Hematopoietic multipotent progenitor cell treated with erythropoietin and hydrocortisone succinate and interleukin-3 and kit ligand, for 4 days (in vitro differentiated cells): ENCODE data around the gene FAM83C.

Source experiments
- DNase-seq: peaks from one replicate; pipeline ENCODE4 v3.0.0-alpha.2; 2015

The FAM83C gene

DNA sequence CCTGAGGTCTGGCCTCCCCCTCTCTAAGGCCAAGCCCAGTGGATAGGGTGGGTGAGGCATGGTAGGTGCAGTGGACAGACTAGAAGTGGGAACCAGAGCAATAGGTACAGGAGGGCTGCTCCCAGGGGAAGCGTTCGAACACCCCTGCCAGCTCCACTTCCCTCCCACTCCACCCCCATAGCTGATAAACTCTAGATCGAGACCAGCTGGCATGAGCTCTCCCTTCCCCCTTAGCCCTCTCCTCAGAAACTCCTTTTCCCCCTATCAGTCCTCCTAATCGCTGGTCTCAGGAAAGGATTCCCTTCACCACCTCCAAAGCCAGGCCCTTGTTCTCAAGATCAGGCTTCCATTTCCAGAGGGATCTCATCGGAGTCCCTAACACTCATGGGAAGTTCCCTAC, 6.0 kb upstream of the FAM83C start:
- no peak for DNase-seq

GRCh38 chr20:35297740-35298139, 5.5 kb upstream of the FAM83C start:
- no peak for DNase-seq

GRCh38 chr20:35297155-35297554, 4.9 kb upstream of the FAM83C start:
- peak; percentile 56 for DNase-seq

DNA sequence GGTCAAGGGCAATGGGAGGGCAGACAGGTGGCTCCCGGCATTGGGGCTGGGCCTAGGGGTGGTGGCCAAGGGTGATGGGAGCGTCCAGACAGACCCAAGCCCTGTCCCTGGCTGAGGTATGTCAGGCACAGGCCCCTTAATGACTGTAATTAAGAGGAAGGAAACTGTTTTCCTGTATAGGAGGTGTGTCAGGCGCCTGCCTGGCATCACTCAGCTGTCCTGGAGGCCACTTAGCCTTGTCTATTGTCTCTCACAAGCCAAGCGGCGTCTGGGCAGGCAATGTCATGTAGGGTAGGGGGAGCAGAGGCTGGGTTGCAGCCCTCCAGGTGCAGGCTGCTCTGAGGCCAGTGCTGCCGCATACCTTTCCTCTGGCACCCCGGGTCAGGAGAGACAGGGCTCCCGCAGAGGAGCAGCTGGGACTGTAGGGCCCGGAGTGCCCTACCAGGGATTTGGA, 3.9 kb upstream of the FAM83C start:
- no peak for DNase-seq

GRCh38 chr20:35295674-35296073, 3.4 kb upstream of the FAM83C start:
- no peak for DNase-seq

GRCh38 chr20:35295058-35295457, 2.8 kb upstream of the FAM83C start:
- DNase-seq: no peak

DNA sequence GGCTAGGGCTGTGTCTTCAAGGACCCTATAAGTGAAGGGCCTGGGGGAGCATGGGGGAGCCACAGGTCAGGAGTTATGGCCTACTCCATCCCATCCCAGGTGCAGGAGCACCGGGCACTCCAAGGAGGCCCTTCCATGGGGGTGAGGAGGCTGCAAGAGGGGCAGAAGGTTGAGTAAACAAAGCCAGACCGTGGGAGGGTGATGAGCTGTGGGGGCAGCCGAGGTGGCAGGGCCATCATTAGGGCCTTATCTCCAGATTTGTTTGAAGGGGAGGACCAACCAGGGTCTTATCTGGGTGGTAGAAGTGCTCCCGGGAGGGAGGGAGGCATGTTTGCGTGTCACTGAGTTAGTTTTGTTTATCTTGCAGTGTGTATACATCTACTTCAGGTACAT, 2.1 kb upstream of the FAM83C start:
- no peak for DNase-seq

GRCh38 chr20:35293303-35294292, 1.4 kb upstream of the FAM83C start:
- no peak for DNase-seq

DNA sequence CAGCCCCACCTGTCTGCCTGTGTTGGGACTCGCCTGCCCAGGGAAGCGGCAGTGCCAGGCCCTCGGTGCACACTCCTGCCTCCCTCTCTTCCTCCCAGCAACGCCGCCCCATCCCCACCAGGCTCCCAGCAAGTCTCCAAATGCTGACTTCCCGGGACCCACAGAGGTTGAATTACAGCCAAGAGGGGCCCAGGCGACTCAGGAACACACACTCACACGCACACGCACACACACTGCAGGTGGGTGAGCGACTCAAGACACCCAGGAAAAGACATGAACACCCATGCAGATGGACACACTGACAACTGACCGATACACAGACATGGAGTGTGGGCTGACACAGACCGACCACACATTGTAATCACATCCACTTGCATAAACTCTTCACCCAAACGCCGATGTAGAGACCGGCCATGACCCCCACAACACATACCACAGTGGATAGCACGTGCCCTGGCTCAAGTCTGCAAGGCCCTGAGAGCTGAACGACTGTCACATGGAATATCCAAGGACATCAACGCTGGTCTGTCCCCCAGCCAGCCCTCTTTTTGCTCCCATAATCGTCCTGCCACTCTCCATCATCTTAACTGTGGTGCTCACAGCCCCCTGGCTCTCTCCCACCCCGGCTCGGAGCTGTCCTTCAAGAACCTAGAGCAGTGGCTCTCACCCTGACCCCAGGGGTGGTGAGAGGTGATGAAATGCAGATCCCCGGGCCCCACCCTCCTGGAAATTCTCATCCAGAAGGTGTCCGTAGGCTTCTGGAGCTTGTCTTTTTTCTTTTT, 470 bp upstream of the FAM83C start:
- no peak for DNase-seq

- no peak for DNase-seq
Measured at GRCh38 chr20:35290887-35291417, 1.3 kb downstream of the FAM83C start.

GRCh38 chr20:35290186-35290886, 1.9 kb downstream of the FAM83C start:
- no peak for DNase-seq

DNA sequence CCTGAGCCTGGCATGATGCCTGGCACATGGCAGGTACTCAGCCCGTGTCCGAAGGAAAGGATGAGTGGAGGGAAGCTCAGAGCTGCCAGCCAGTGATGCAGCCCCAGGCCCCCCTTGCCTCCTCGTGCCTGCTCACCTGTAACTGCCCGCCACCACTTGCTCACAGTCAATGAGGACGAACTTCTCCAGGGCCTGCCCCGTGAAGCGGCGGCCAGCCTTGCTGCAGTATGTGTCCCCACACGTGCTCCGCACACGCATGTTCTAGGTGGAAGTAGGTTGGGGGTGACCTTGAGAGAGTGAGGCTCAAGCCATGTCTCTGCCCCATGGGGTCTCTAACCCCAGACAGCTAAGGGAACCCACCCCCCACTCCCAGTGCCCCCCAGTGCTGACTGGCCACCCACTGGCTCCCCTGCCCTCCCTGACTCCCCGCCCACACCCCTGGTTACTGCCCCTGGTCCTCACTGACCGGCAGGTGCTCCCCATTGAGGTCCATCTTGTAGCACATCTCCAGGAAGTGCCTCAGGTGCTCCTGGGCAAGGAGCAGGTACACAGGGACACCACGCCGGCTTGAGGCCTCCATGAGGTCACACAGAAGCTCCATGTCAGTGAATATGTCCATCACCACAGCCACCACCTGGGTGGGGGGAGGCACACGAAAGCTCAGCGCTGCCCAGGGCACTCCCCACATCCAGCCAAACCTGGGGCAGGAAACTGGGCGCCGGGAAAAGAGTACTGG, 3.7 kb downstream of the FAM83C start:
- DNase-seq: no peak

DNA sequence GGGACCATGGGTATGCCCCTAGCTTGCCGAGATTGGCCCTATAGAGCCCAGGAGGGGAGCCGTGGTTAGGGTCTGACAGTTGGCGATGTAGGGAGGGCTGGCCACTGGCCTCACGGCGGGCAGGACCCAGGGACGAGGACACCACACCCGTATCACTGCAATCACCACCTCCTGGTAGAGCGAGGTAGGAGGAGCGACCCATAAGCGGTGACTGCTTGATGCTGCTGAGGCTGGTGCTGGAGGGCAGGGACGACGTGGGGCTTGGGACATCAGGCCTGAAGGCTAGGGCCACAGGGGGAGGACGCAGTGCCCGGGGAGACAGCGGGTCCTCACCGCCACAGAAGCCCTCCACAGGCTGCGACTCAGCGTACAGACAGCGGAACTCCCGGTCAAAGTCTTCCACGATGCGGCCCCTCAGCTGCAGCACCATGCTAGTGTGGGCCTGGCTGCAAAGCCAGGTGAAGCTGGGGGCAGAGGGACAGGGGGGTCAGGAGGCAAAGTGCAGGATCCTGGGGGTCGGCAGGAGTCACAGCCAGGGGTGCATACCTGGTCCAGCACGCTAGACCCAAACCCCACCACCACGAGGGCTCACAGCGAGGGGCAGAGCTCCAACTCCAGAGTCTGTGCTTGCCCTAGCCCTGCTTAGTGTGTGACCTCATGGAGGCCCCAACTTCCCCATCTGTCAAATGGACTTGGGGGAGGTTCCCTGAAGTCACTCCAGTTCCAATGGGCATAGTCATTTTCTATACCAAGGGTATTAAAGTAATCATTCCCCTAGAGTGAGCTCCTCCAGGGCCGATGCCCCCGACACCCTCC, 4.5 kb downstream of the FAM83C start:
- no peak for DNase-seq

DNA sequence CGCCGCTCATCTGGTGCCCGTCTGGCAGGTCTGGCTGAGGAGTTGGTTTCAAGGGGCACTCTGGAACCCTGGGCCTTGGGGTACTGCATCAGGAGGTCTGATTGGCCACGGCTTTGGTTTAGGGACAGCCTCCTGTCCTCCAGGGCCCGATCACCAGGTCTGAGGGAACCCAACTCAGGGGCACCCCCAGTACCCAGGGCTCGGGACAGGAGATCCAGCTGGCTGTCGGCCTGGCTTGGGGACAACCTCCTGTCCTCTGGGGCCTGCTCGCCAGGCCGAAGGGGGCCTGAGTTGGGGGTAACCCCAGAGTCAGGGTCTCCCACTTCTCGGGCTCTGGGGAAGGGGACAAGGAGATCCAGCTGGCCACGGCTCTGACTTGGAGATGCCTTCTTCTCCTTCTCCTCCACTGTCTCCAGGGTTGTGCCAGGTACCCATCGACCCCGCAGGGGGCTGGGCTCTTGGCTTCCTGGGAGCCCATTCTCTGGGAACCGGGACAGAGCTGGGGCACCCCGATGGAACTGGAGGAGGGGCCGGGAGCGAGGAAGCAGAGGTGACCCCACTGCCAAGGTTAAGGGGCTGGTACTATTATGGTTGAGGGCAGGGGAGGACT, 5.2 kb downstream of the FAM83C start:
- no peak for DNase-seq

- no peak for DNase-seq
Measured at GRCh38 chr20:35286077-35286898, 5.9 kb downstream of the FAM83C start.

- DNase-seq: no peak
Measured at GRCh38 chr20:35285806-35286076, 6.5 kb downstream of the FAM83C start.

GRCh38 chr20:35284992-35285805, 7.0 kb downstream of the FAM83C start:
- no peak for DNase-seq

DNA sequence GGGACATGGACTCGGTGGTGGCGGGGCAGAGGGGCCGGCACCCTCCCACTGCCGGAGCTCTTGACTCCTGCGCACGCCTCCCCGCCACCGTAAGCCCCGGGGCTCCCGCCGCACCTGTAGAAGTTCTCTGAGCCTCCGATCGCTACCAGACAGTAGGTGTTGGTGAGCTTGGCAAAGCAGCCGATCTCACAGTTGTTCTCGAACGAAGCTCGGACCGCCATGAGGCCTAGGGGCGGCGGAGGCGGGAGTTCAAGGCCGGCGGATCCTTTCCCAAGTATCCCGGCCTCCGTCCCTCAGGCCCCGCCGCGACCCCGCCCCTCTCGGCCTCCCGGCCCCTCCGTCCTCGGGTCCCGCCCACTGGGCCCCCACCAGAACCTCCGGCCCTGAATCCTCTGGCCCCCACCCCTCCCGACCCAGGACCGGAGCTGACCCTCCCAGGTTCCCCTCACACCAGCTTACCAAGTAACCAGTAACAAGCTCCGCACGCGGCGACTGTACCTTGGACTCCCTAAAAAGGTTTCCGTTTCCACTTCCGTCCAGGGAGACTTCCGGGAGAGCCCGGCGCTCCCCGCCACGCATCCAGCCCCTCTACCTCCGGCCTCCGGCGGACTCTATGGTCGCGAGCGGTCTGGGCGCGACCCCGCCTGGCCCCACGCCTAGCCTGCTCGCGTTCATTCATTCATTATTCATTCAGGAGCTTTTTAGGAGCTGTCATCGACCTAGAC, 7.8 kb downstream of the FAM83C start, which contains the start of gene EIF6:
Gene EIF6, minus strand, starts transcription at position 506 of the 725 bp plus-strand sequence. Its CDS starts 285 bp downstream, at position 221.
- DNase-seq: peak; percentile 96
